Measurements from ENCODE around the gene CCDC194. TPM values are rescaled to one million over a fixed set of nuclear protein-coding genes. Genes with fewer than 3 reads are reported as not detected.

CCDC194 gene
- total and polyA plus RNA-seq, 7 donors, result 0.13 to 0.51 TPM; not detected in 5

DNA sequence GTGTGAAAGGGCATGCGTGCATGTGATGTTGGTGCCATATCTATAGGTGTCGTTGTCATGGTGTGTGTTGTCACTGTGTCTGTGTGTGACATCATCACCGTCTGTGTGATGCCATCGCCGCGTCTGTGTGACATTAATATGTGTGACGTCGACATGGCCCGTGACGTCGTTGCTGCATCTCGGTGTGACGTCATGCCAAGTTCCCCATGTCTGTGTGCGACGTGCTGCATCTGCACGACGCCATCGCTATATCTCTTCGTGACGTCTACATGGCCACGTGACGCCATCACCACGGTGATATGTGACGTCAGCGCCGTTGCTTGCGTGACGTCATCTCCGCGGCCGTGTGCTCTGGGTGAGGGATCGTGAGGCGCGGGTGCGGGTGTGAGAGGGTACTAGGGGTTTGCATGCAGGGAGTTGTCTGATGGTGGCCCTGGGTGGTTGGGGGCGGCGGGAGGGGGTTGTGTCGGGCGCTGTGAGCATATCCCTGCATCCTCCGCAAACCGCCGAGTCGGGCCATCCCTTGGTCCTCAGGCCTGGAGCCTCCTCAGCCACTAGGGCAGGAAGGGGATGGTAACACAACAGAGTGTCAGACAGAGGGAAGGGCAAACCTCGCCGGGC is 42.1 kb downstream of the CCDC194 start:
- no peaks in the 10 kb centered on the region for H3K36me3 ChIP-seq (ENCODE audit: insufficient read depth in 1 of 2, low read depth in 1 of 2)
- no peak overlapping the region for H3K4me3 ChIP-seq
- 87 to 89% (median 88%) methylated on average over 45 of the region's 45 CpGs for WGBS, 3 donors
- peaks cover 19% of the 10 kb centered on the region for H3K4me1 ChIP-seq
- DNase-seq, result no peak
- H3K9me3 ChIP-seq, result no peaks in the 10 kb centered on the region
- H3K27me3 ChIP-seq (ENCODE audit: insufficient read depth in 3 of 3, low read length in 2 of 3), result no peaks in the 10 kb centered on the region
- ATAC-seq, result no peak
- TF ChIP-seq, protein P1, sequence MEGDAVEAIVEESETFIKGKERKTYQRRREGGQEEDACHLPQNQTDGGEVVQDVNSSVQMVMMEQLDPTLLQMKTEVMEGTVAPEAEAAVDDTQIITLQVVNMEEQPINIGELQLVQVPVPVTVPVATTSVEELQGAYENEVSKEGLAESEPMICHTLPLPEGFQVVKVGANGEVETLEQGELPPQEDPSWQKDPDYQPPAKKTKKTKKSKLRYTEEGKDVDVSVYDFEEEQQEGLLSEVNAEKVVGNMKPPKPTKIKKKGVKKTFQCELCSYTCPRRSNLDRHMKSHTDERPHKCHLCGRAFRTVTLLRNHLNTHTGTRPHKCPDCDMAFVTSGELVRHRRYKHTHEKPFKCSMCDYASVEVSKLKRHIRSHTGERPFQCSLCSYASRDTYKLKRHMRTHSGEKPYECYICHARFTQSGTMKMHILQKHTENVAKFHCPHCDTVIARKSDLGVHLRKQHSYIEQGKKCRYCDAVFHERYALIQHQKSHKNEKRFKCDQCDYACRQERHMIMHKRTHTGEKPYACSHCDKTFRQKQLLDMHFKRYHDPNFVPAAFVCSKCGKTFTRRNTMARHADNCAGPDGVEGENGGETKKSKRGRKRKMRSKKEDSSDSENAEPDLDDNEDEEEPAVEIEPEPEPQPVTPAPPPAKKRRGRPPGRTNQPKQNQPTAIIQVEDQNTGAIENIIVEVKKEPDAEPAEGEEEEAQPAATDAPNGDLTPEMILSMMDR (IDR thresholded peaks at IDR 0.05), result no peak
- intact Hi-C loops (cut with DNase I), result no loop called here
- no peak overlapping the region for H3K27ac ChIP-seq

DNA sequence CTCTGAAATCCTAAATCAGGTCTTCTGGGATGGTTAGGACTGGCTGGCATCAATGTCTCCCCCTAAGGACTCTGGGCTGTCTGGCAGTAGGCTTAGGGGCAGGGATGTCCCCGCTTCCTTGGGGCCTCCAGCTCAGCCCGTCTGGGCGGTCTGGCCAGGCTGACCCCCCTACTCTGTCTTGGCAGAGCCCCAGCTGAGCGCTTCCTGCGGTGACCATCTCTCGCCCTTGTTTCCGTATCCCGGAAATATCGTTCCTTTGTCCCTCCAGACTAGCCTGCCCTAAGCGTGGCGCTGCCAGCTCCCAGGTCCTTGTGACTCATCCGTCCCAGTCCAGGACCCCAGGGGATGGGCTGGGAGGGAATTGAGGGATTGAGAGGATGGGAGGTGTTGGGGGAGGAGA is 45.3 kb downstream of the CCDC194 start:
- 6 to 12% (median 9%) methylated on average over 12 of the region's 12 CpGs for WGBS, 3 donors
- intact Hi-C loops (cut with DNase I), result loop anchor here (5.0 kb wide), 1 partner anchor 119 kb away; no protein-coding TSS in a partner anchor
- H3K36me3 ChIP-seq (ENCODE audit: insufficient read depth in 1 of 2, low read depth in 1 of 2), result peaks cover 0 to 3% of the 10 kb centered on the region in 2 donors
- TF ChIP-seq, protein P1 (IDR thresholded peaks at IDR 0.05), result no peak
- ATAC-seq (peak; percentile 29 to 64 (median 46)), DNase-seq (peak; percentile 77 to 85)
- no peaks in the 10 kb centered on the region for H3K27me3 ChIP-seq (ENCODE audit: insufficient read depth in 3 of 3, low read length in 2 of 3)
- H3K27ac ChIP-seq, result peak overlapping the region; percentile 65
- peaks cover 26% of the 10 kb centered on the region for H3K4me1 ChIP-seq
- H3K4me3 ChIP-seq, result no peak overlapping the region
- no peaks in the 10 kb centered on the region for H3K9me3 ChIP-seq

DNA sequence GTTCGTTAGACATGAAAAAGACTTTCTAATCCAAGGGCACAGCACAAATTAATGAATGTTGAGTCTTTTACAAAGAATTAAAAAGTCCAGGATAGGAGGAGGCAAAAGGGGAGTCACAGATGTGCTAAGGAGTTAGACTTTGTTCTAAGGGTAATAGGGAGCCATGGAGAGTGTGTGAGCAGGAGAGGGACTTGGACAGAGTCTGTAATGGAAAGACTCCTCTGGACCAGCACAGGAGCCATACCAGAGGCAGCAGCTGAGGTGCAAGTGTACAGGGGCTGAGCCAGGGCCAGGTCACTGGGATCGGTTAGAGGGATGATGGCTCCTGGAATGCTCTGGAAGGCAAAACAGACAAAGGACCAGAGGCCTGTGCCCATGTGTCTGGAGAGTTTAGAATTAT is 46.1 kb downstream of the CCDC194 start:
- ATAC-seq (peak in 1 of 4 donors; percentile 10), DNase-seq (no peak)
- TF ChIP-seq, protein P1 (IDR thresholded peaks at IDR 0.05), result no peak
- Histone ChIP-seq H3K9me3 (no peaks in the 10 kb centered on the region), H3K27me3 (ENCODE audit: insufficient read depth in 3 of 3, low read length in 2 of 3) (no peaks in the 10 kb centered on the region), H3K4me1 (peaks cover 26% of the 10 kb centered on the region), H3K27ac (peak overlapping the region; percentile 65), H3K4me3 (no peak overlapping the region), H3K36me3 (ENCODE audit: insufficient read depth in 1 of 2, low read depth in 1 of 2) (peaks cover 0 to 6% of the 10 kb centered on the region in 2 donors)
- WGBS, 3 donors, result 18 to 40% (median 39%) methylated on average over 2 of the region's 2 CpGs
- intact Hi-C loops (cut with DNase I), result loop anchor here (1.0 to 5.0 kb wide), 2 partner anchors 38 to 119 kb away; no protein-coding TSS in a partner anchor

DNA sequence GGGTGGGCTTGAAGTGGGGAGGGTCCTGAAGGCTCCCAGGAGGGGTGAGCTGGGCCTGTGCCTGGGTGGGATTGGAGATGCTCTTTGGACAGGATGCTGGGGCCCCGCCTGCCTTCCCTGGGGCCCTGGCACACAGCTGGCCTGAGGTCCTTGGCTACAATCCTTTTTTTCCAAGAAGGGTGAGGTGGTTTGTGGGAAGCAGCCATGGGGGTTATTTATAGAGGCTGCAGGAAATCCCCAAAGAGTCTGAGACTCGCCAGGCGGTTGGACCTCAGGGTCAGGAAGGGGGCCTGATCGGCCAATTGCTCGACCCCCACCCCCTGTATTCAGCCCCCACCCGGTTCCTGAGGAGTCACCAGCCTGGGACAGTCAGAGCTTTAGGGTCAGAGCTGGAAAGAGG is 46.6 kb downstream of the CCDC194 start:
- intact Hi-C loops (cut with DNase I), result loop anchor here (1.0 to 5.0 kb wide), 2 partner anchors 39 to 120 kb away; no protein-coding TSS in a partner anchor
- TF ChIP-seq, protein P1 (IDR thresholded peaks at IDR 0.05), result no peak
- peaks cover 26% of the 10 kb centered on the region for H3K4me1 ChIP-seq
- DNase-seq, result peak in 1 of 2 donors; percentile 47
- H3K4me3 ChIP-seq, result no peak overlapping the region
- peak; percentile 72 to 84 (median 78) for ATAC-seq
- H3K36me3 ChIP-seq (ENCODE audit: insufficient read depth in 1 of 2, low read depth in 1 of 2), result peaks cover 0 to 6% of the 10 kb centered on the region in 2 donors
- no peaks in the 10 kb centered on the region for H3K27me3 ChIP-seq (ENCODE audit: insufficient read depth in 3 of 3, low read length in 2 of 3)
- no peaks in the 10 kb centered on the region for H3K9me3 ChIP-seq
- peak overlapping the region; percentile 65 for H3K27ac ChIP-seq
- 3 to 5% (median 4%) methylated on average over 6 of the region's 6 CpGs for WGBS, 3 donors
